ENCODE measurements around the gene LAMA2.

DNA sequence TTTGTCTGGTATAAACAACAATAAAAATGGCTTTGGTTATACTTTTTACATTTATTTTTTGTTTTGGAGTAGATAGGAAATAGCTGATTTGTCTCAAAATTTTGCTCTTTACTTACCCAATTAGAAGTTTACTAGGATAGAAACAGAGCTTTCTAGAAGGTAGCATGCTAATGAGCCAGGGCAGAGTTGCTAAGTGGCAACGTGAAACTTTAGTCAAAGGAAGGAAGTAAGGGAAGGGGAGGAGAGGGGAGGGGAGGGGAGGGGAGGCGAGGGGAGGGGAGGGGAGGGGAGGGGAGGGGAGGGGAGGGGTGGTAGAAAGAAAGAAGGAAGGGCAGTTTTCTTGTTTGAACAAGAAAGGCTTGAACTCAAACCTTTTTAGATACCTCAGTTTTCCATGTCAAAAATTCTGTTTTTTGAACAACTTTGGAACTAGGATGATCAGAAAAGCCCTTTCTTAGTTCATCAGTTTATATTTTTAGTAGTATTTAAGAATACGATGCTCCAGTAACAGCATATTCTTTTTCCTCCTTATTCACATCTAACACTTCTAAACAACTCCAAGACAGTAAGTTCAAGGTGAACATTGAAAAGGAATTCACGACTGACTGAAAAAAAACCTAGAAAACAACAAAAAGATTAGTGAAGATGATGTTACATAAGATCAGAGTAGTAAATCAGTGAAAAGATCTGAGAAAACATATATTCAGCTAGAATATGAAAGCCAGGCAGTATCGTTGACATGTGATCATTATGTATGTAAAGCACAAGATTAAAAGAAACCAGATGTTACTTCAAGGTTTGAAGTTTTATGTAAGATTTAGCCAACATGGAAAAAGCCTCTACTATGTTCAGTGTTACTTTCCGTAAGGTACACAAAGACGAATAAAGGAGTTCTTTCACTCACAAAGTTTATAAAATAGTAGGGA is 563.6 kb downstream of the LAMA2 start:
- TF ChIP-seq, protein P1, sequence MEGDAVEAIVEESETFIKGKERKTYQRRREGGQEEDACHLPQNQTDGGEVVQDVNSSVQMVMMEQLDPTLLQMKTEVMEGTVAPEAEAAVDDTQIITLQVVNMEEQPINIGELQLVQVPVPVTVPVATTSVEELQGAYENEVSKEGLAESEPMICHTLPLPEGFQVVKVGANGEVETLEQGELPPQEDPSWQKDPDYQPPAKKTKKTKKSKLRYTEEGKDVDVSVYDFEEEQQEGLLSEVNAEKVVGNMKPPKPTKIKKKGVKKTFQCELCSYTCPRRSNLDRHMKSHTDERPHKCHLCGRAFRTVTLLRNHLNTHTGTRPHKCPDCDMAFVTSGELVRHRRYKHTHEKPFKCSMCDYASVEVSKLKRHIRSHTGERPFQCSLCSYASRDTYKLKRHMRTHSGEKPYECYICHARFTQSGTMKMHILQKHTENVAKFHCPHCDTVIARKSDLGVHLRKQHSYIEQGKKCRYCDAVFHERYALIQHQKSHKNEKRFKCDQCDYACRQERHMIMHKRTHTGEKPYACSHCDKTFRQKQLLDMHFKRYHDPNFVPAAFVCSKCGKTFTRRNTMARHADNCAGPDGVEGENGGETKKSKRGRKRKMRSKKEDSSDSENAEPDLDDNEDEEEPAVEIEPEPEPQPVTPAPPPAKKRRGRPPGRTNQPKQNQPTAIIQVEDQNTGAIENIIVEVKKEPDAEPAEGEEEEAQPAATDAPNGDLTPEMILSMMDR (IDR thresholded peaks at IDR 0.05) = no peak
- no peak for TF ChIP-seq POLR2A (IDR thresholded peaks at IDR 0.05)
